ENCODE measurements around the gene ZFP62. TPM values are rescaled to one million over a fixed set of nuclear protein-coding genes. Genes with fewer than 3 reads are reported as not detected.

Gene ZFP62
- total and polyA plus RNA-seq, 2 of the 4 experiments (the other 2 are of a cell fraction), result 8.2 to 20.3 TPM

DNA sequence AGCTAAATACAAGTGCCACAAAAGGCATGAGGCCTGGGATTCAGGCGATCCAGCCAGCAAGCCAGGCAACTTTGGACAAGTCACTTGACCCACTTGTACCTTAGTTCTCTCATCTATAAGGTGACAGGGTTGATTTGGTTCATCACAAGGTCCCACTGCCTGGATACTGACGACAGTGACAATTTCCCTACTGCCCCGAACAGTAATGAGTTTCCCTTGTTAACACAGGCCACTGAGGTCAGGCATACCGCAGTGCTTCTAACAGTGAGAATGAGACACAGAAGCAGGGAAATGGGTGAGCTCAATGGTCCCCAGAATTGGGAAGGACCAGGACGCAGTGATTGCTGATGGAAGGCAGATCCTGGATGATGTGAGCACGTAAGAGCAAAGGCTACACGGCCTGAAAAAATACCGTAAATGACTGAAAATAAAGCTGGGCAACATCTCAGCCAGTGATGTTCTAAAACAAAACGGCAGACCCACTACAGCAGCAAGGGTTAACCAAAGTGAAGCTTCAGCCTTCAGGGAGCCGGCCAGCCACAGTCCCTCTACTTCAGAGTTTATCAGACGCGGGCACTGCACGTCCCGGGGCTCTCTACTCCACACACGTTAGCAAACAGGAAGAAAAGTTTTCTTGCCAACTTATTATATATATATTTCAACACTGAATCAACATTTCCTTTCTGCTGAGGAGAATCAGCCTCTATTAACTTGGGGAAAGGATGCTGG is 59.3 kb downstream of the ZFP62 start:
- no CpG with 5 or more reads among the region's 15 CpGs for WGBS, 2 experiments (ENCODE audit: extremely low coverage in 2 of 2, insufficient read length in 1 of 2)
- no TSS peak for BruUV-seq (replicated peaks)
- Histone ChIP-seq H3K23ac (ENCODE audit: low read depth, low read length) (peak overlapping the region; percentile 96), H2AK5ac (ENCODE audit: low read depth, low read length) (peak overlapping the region; percentile 90), H3K27ac (ENCODE audit: insufficient read depth, low read length) (peak overlapping the region; percentile 84), H3K36me3 (ENCODE audit: control insufficient read depth, insufficient read depth, low read length) (peaks cover 21% of the 10 kb centered on the region), H4K5ac (ENCODE audit: low read depth, low read length) (peak overlapping the region; percentile 70), H3K79me1 (ENCODE audit: low read depth in 1 of 2, low read length in 2 of 2) (peaks cover 18 to 57% of the 10 kb centered on the region in 2 experiments), H4K20me1 (ENCODE audit: insufficient read depth, low read length) (peaks cover 53% of the 10 kb centered on the region), H3K18ac (ENCODE audit: low read depth, low read length) (peak overlapping the region; percentile 31), H3K4me1 (ENCODE audit: control insufficient read depth, insufficient read depth, low read length) (peaks cover 36% of the 10 kb centered on the region), H2AFZ (replicated peaks; ENCODE audit: low read length, poor library complexity) (peak overlapping the region; percentile 40), H4K8ac (ENCODE audit: low read depth in 2 of 2, low read length in 2 of 2) (peak overlapping the region; percentile 29 to 60), H3K9me1 (ENCODE audit: insufficient read depth, low read length) (peaks cover 31% of the 10 kb centered on the region), H3K9me3 (ENCODE audit: control insufficient read depth, insufficient read depth, low read length) (no peaks in the 10 kb centered on the region), H3K4ac (ENCODE audit: low read depth, low read length) (peak overlapping the region; percentile 85), H2AK9ac (replicated peaks; ENCODE audit: low read depth, low read length, poor library complexity) (peak overlapping the region; percentile 92), H2BK20ac (ENCODE audit: low read depth, low read length) (peak overlapping the region; percentile 33; the same call in 1 of the 2 replicates), H2BK120ac (ENCODE audit: low read depth, low read length) (peak overlapping the region; percentile 44), H2BK5ac (ENCODE audit: low read depth, low read length, poor library complexity, severe bottlenecking) (peak overlapping the region; percentile 91), H3K14ac (replicated peaks; ENCODE audit: low read depth, low read length) (peak overlapping the region; percentile 94), H2BK15ac (ENCODE audit: low read depth, low read length) (peak overlapping the region; percentile 10; the same call in 2 of the 3 replicates), H4K91ac (ENCODE audit: insufficient read depth, low read depth, low read length) (peak overlapping the region; percentile 34), H3K4me2 (ENCODE audit: low read depth, low read length) (peak overlapping the region; percentile 100), H3K27me3 (ENCODE audit: control insufficient read depth, insufficient read depth, low read length) (no peaks in the 10 kb centered on the region), H3K56ac (ENCODE audit: extremely low read depth, insufficient read depth, low read length) (peak overlapping the region; percentile 83), H3K9ac (ENCODE audit: low read depth, low read length) (peak overlapping the region; percentile 99), H3K4me3 (ENCODE audit: insufficient read depth, low read depth, low read length) (peak overlapping the region; percentile 96)
- ATAC-seq (ENCODE audit: low read depth) (peak; percentile 3), DNase-seq (no peak)
- intact Hi-C loops (cut with micrococcal nuclease) (loop anchor here (1.0 to 5.0 kb wide), 2 partner anchors 61 to 422 kb away; partner anchors contain the start of genes TRIM41 and ZFP62), in situ Hi-C loops (cut with MboI; ENCODE audit: low sequenced_read_pairs) (loop anchor here (10.0 kb wide), 2 partner anchors 383 to 453 kb away; no protein-coding TSS in a partner anchor), dilution Hi-C loops (cut with HindIII; ENCODE audit: low sequenced_read_pairs, unreplicated experiment) (no loop called here)
- ChIA-PET CTCF (interaction anchor here (0.6 to 1.1 kb wide), 3 partner anchors 17 to 61 kb away, joined by 3 to 6 read pairs (median 3); no protein-coding TSS in a partner anchor), POLR2A (ENCODE audit: unreplicated experiment) (interaction anchor here (1.0 kb wide), 1 partner anchor 29 kb away, joined by 3 read pairs; no protein-coding TSS in a partner anchor)
- TF ChIP-seq MAFK (IDR thresholded peaks at IDR 0.05; ENCODE audit: low read depth, low read length) (no peak), MXI1 (IDR thresholded peaks at IDR 0.05; ENCODE audit: borderline replicate concordance, low read depth, low read length) (no peak), SMC3 (IDR thresholded peaks at IDR 0.05; ENCODE audit: low read depth, low read length) (no peak), CHD1 (IDR thresholded peaks at IDR 0.05; ENCODE audit: low read depth, low read length) (no peak; the same call in 1 of the 2 replicates), RFX5 (IDR thresholded peaks at IDR 0.05; ENCODE audit: low read depth, low read length) (no peak), RAD21 (IDR thresholded peaks at IDR 0.05; ENCODE audit: low read length) (no peak), RCOR1 (IDR thresholded peaks at IDR 0.05; ENCODE audit: insufficient replicate concordance, low read length) (no peak), MAZ (IDR thresholded peaks at IDR 0.05; ENCODE audit: borderline replicate concordance, low read depth, low read length) (no peak), FOS (IDR thresholded peaks at IDR 0.05; ENCODE audit: low read depth, low read length) (no peak), POLR2A (IDR thresholded peaks at IDR 0.05; ENCODE audit: low read depth, low read length) (no peak)
- TF ChIP-seq, protein P1, sequence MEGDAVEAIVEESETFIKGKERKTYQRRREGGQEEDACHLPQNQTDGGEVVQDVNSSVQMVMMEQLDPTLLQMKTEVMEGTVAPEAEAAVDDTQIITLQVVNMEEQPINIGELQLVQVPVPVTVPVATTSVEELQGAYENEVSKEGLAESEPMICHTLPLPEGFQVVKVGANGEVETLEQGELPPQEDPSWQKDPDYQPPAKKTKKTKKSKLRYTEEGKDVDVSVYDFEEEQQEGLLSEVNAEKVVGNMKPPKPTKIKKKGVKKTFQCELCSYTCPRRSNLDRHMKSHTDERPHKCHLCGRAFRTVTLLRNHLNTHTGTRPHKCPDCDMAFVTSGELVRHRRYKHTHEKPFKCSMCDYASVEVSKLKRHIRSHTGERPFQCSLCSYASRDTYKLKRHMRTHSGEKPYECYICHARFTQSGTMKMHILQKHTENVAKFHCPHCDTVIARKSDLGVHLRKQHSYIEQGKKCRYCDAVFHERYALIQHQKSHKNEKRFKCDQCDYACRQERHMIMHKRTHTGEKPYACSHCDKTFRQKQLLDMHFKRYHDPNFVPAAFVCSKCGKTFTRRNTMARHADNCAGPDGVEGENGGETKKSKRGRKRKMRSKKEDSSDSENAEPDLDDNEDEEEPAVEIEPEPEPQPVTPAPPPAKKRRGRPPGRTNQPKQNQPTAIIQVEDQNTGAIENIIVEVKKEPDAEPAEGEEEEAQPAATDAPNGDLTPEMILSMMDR (conservative IDR thresholded peaks at IDR 0.05; ENCODE audit: low read depth, low read length), result no peak

Measured in IMR-90 (cell line).